Uterus (tissue), 2 donors: ENCODE data around the gene KRTAP4-4.
"Not testable (repeated sequence)": the region's sequence is repeated elsewhere in the genome, so short reads cannot be mapped to it uniquely, and the experiment has no call there.

Experiments
- POLR2A ChIP-seq, 2 donors: fragments of 450-650 bp; IDR thresholded peaks; one replicate each; pipeline ENCODE4 v1.6.1; 2016; ENCODE audit warnings: antibody characterized with exemption in 2 of 2, mild to moderate bottlenecking in 1 of 2, moderate library complexity in 1 of 2
- TF ChIP-seq, protein P1 (sequence below), 4 experiments: fragments of 200-600 bp in 2 of 4; fragments of 450-650 bp in 2 of 4; sonication (generic) in 2 of 4; IDR thresholded peaks; one replicate each; pipeline ENCODE4 v1.5.1; 2016 to 2019; ENCODE audit warnings: antibody characterized with exemption in 4 of 4, mild to moderate bottlenecking in 2 of 4, moderate library complexity in 1 of 4

DNA sequence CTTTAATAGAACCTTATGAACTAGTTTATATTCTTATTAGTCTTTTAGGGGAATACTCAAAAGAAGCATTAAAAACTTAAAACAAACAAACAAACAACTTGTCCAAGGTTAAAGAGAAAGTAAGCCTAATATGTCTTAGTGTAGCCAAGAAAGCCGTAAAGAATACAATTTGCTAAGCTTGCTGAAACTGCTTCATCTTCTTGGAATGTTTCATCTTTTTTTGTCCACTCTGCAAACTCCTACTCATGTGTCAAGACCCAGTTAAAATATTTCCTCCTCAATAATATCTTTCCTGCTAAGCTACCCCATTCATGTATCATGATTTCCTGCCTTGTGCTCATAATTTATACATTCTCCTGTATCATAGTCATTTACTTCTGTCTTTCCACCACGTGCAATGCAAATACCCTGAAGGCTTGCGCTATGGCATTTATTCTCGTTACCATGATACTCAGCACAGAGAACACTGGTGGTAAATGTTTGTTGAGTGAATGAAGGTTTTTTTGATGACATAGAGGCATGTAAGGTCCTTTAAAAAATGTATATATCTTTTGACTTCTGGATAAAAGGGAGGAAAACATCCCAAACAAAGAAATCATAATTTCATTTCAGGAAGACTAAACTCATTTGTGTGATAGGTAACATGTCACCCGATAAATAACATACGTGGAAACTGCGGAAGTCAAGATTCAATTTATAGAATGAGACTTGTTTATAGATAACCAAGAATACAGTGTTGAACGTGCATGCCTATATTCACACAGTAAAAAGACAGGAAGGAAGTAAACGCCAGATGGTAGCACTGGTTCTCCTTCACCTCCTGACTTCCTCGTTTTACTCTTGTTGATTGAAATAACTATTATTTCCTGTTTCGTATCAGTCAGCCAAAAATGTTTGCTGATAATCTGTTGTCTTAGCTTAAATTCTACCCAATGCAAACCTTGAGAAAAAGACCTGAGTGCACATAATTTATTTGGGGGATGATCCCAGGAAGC lies 40.6 kb downstream of the KRTAP4-4 start:
- TF ChIP-seq, protein P1, sequence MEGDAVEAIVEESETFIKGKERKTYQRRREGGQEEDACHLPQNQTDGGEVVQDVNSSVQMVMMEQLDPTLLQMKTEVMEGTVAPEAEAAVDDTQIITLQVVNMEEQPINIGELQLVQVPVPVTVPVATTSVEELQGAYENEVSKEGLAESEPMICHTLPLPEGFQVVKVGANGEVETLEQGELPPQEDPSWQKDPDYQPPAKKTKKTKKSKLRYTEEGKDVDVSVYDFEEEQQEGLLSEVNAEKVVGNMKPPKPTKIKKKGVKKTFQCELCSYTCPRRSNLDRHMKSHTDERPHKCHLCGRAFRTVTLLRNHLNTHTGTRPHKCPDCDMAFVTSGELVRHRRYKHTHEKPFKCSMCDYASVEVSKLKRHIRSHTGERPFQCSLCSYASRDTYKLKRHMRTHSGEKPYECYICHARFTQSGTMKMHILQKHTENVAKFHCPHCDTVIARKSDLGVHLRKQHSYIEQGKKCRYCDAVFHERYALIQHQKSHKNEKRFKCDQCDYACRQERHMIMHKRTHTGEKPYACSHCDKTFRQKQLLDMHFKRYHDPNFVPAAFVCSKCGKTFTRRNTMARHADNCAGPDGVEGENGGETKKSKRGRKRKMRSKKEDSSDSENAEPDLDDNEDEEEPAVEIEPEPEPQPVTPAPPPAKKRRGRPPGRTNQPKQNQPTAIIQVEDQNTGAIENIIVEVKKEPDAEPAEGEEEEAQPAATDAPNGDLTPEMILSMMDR (IDR thresholded peaks at IDR 0.05), result not testable (repeated sequence)
- not testable (repeated sequence) for TF ChIP-seq POLR2A (IDR thresholded peaks at IDR 0.05)
